Stimulated activated effector memory CD8-positive, alpha-beta T cell treated with anti-CD3 and anti-CD28 coated beads, Interleukin-12 subunit alpha, Interleukin-12 subunit beta, amount 100 ng/mL, for 72 hours (primary cell): Measurements from ENCODE around the gene RASGRF2.
"Not testable (repeated sequence)": the region's sequence is repeated elsewhere in the genome, so short reads cannot be mapped to it uniquely, and the experiment has no call there.

ENCODE experiments used
- ATAC-seq: fragments of 150-1000 bp; cut with Tn5 transposase; 2 replicates; pipeline ENCODE4 v1.10.0; 2021
- DNase-seq, 2 donors: peaks; one replicate each; pipeline ENCODE4 v3.0.0; 2021 to 2022; ENCODE audit warnings: low spot score in 2 of 2
- H3K27ac Mint-ChIP-seq: one replicate; pipeline ENCODE4 v1.8.0; 2022; ENCODE audit warnings: mild to moderate bottlenecking, mixed read lengths
- H3K36me3 Mint-ChIP-seq: one replicate; pipeline ENCODE4 v1.8.0; 2022; ENCODE audit warnings: mild to moderate bottlenecking, mixed read lengths
- H3K4me1 Mint-ChIP-seq: one replicate; pipeline ENCODE4 v1.8.0; 2022; ENCODE audit warnings: mixed read lengths
- H3K4me3 Mint-ChIP-seq: one replicate; pipeline ENCODE4 v1.8.0; 2022; ENCODE audit warnings: mild to moderate bottlenecking, mixed read lengths
- H3K9me3 Mint-ChIP-seq: one replicate; pipeline ENCODE4 v1.8.0; 2022; ENCODE audit warnings: mixed read lengths

Gene RASGRF2

GRCh38 chr5:81016116-81016515 lies 56.0 kb downstream of the RASGRF2 start:
- no peak for ATAC-seq
- Mint-ChIP-seq H3K4me1 (peaks cover 44% of the 10 kb centered on the region), H3K27ac (no peak overlapping the region), H3K9me3 (no peaks in the 10 kb centered on the region), H3K36me3 (no peaks in the 10 kb centered on the region), H3K4me3 (no peak overlapping the region)
- DNase-seq = no peak

- H3K27ac Mint-ChIP-seq = no peak overlapping the region
- peaks cover 54% of the 10 kb centered on the region for H3K4me1 Mint-ChIP-seq
- no peaks in the 10 kb centered on the region for H3K9me3 Mint-ChIP-seq
- H3K4me3 Mint-ChIP-seq = no peak overlapping the region
- ATAC-seq = no peak
- no peak for DNase-seq
- H3K36me3 Mint-ChIP-seq = no peaks in the 10 kb centered on the region
These were observed 57.2 kb downstream of the RASGRF2 start for GRCh38 chr5:81017320-81017719.

- peak; percentile 96 for ATAC-seq
- DNase-seq, H3K36me3 Mint-ChIP-seq, H3K9me3 Mint-ChIP-seq, H3K27ac Mint-ChIP-seq: not testable (repeated sequence)
- Mint-ChIP-seq H3K4me1 (peaks cover 61% of the 10 kb centered on the region), H3K4me3 (peak overlapping the region; percentile 14)
These were observed 58.4 kb downstream of the RASGRF2 start for GRCh38 chr5:81018608-81019007.

- H3K9me3 Mint-ChIP-seq = no peaks in the 10 kb centered on the region
These were observed 59.6 kb downstream of the RASGRF2 start for GRCh38 chr5:81019748-81020147.

GRCh38 chr5:81020478-81021167 lies 60.5 kb downstream of the RASGRF2 start:
- no peak for ATAC-seq
- H3K27ac Mint-ChIP-seq = no peak overlapping the region
- no peaks in the 10 kb centered on the region for H3K9me3 Mint-ChIP-seq

More at GRCh38 chr5:81019748-81020147, 59.6 kb downstream of the RASGRF2 start:
- ATAC-seq (no peak), DNase-seq (no peak)
- Mint-ChIP-seq H3K4me3 (no peak overlapping the region), H3K36me3 (no peaks in the 10 kb centered on the region), H3K27ac (no peak overlapping the region), H3K4me1 (peaks cover 58% of the 10 kb centered on the region)

GRCh38 chr5:81021486-81021885 lies 61.3 kb downstream of the RASGRF2 start:
- DNase-seq (no peak), ATAC-seq (no peak)
- H3K27ac Mint-ChIP-seq = peak overlapping the region; percentile 1
- no peaks in the 10 kb centered on the region for H3K36me3 Mint-ChIP-seq
- no peak overlapping the region for H3K4me3 Mint-ChIP-seq
- H3K9me3 Mint-ChIP-seq = no peaks in the 10 kb centered on the region
- H3K4me1 Mint-ChIP-seq = peaks cover 72% of the 10 kb centered on the region

More at GRCh38 chr5:81020478-81021167, 60.5 kb downstream of the RASGRF2 start:
- Mint-ChIP-seq H3K36me3 (no peaks in the 10 kb centered on the region), H3K4me3 (no peak overlapping the region), H3K4me1 (peaks cover 65% of the 10 kb centered on the region)
- DNase-seq = no peak

- peak; percentile 47 for ATAC-seq
These were observed 62.0 kb downstream of the RASGRF2 start for GRCh38 chr5:81021951-81022687.

GRCh38 chr5:81022688-81023084 lies 62.5 kb downstream of the RASGRF2 start:
- no peak for ATAC-seq
- DNase-seq = no peak
- H3K4me3 Mint-ChIP-seq = no peak overlapping the region
- no peaks in the 10 kb centered on the region for H3K9me3 Mint-ChIP-seq
- H3K27ac Mint-ChIP-seq = peak overlapping the region; percentile 1
- no peaks in the 10 kb centered on the region for H3K36me3 Mint-ChIP-seq
- H3K4me1 Mint-ChIP-seq = peaks cover 68% of the 10 kb centered on the region

More at GRCh38 chr5:81021951-81022687, 62.0 kb downstream of the RASGRF2 start:
- no peaks in the 10 kb centered on the region for H3K9me3 Mint-ChIP-seq
- no peaks in the 10 kb centered on the region for H3K36me3 Mint-ChIP-seq
- peak overlapping the region; percentile 1 for H3K27ac Mint-ChIP-seq
- no peak for DNase-seq
- no peak overlapping the region for H3K4me3 Mint-ChIP-seq
- peaks cover 72% of the 10 kb centered on the region for H3K4me1 Mint-ChIP-seq

- no peak for ATAC-seq
- H3K4me1 Mint-ChIP-seq = peaks cover 60% of the 10 kb centered on the region
- H3K9me3 Mint-ChIP-seq = no peaks in the 10 kb centered on the region
- DNase-seq = no peak
- H3K36me3 Mint-ChIP-seq = no peaks in the 10 kb centered on the region
- H3K27ac Mint-ChIP-seq = no peak overlapping the region
- H3K4me3 Mint-ChIP-seq = no peak overlapping the region
These were observed 63.3 kb downstream of the RASGRF2 start for GRCh38 chr5:81023261-81023970.

- Mint-ChIP-seq H3K4me3 (no peak overlapping the region), H3K4me1 (peaks cover 41% of the 10 kb centered on the region), H3K27ac (peak overlapping the region; percentile 20), H3K36me3 (no peaks in the 10 kb centered on the region), H3K9me3 (peaks cover 5% of the 10 kb centered on the region)
- ATAC-seq (no peak), DNase-seq (no peak)
These were observed 67.4 kb downstream of the RASGRF2 start for GRCh38 chr5:81027481-81028058.

- H3K27ac Mint-ChIP-seq, H3K36me3 Mint-ChIP-seq, DNase-seq, ATAC-seq, H3K9me3 Mint-ChIP-seq, H3K4me3 Mint-ChIP-seq: not testable (repeated sequence)
- H3K4me1 Mint-ChIP-seq = peaks cover 28% of the 10 kb centered on the region
These were observed 68.7 kb downstream of the RASGRF2 start for GRCh38 chr5:81028888-81029287.

- not testable (repeated sequence) for H3K27ac Mint-ChIP-seq
These were observed 69.6 kb downstream of the RASGRF2 start for GRCh38 chr5:81029736-81030135.

GRCh38 chr5:81030236-81031034 lies 70.3 kb downstream of the RASGRF2 start:
- H3K4me1 Mint-ChIP-seq = peaks cover 20% of the 10 kb centered on the region
- H3K27ac Mint-ChIP-seq, H3K36me3 Mint-ChIP-seq, H3K4me3 Mint-ChIP-seq, ATAC-seq, H3K9me3 Mint-ChIP-seq, DNase-seq: not testable (repeated sequence)

More at GRCh38 chr5:81029736-81030135, 69.6 kb downstream of the RASGRF2 start:
- peaks cover 27% of the 10 kb centered on the region for H3K4me1 Mint-ChIP-seq
- not testable (repeated sequence) for H3K4me3 Mint-ChIP-seq, H3K36me3 Mint-ChIP-seq, DNase-seq, H3K9me3 Mint-ChIP-seq, ATAC-seq

GRCh38 chr5:81035522-81035921 lies 75.4 kb downstream of the RASGRF2 start:
- no peak for ATAC-seq
- H3K27ac Mint-ChIP-seq = no peak overlapping the region
- H3K9me3 Mint-ChIP-seq = peaks cover 4% of the 10 kb centered on the region
- peaks cover 6% of the 10 kb centered on the region for H3K4me1 Mint-ChIP-seq
- H3K4me3 Mint-ChIP-seq = no peak overlapping the region
- DNase-seq = no peak
- H3K36me3 Mint-ChIP-seq = no peaks in the 10 kb centered on the region
